DND-41 (cell line): ENCODE data around the gene EHBP1.

Experiments
- ATAC-seq: fragments of 200-7000 bp; cut with Tn5 transposase; 3 replicates; pipeline ENCODE4 v1.9.1; 2021; ENCODE audit warnings: low read depth; ENCODE audit not compliant: insufficient read depth
- DNase-seq: peaks from one replicate; pipeline ENCODE4 v3.0.0-alpha.2; 2020
- H2AFZ ChIP-seq: 2 replicates; pipeline ENCODE4 v1.6.0; 2012; ENCODE audit warnings: low read depth, low read length
- H3K27ac ChIP-seq: 2 replicates; pipeline ENCODE4 v1.5.1; 2012; ENCODE audit warnings: low read length, inconsistent platforms
- H3K27me3 ChIP-seq: fragments of 200-600 bp; sonication (generic); 2 replicates; pipeline ENCODE4 v1.6.0; 2012; ENCODE audit warnings: low read length, mild to moderate bottlenecking, inconsistent platforms; ENCODE audit not compliant: insufficient read depth, poor library complexity
- H3K36me3 ChIP-seq: 2 replicates; pipeline ENCODE4 v1.5.1; 2012; ENCODE audit warnings: low read length, inconsistent platforms; ENCODE audit not compliant: insufficient read depth
- H3K4me1 ChIP-seq: 2 replicates; pipeline ENCODE4 v1.5.1; 2012; ENCODE audit warnings: mild to moderate bottlenecking, low read length; ENCODE audit not compliant: insufficient read depth
- H3K4me2 ChIP-seq: 2 replicates; pipeline ENCODE4 v1.6.0; 2012; ENCODE audit warnings: mild to moderate bottlenecking, moderate library complexity, low read length, inconsistent platforms; ENCODE audit not compliant: insufficient read depth
- H3K4me3 ChIP-seq, 2 experiments: fragments of 200-600 bp in 1 of 2; shearing (Covaris generic) in 1 of 2; 2 replicates each; pipeline ENCODE4 v1.5.1; 2012 to 2016; ENCODE audit warnings: inconsistent platforms in 2 of 2, low read length in 2 of 2, mild to moderate bottlenecking in 2 of 2, low read depth in 1 of 2, moderate library complexity in 1 of 2
- H3K79me2 ChIP-seq: 2 replicates; pipeline ENCODE4 v1.6.0; 2012; ENCODE audit warnings: low read length, inconsistent platforms; ENCODE audit not compliant: insufficient read depth
- H3K9ac ChIP-seq: 2 replicates; pipeline ENCODE4 v1.6.0; 2012; ENCODE audit warnings: low read depth, mild to moderate bottlenecking, inconsistent platforms, low read length, moderate library complexity
- H3K9me3 ChIP-seq: 2 replicates; pipeline ENCODE4 v1.5.1; 2012; ENCODE audit warnings: low read length, moderate library complexity, mild to moderate bottlenecking, inconsistent platforms; ENCODE audit not compliant: insufficient read depth, severe bottlenecking
- H4K20me1 ChIP-seq: 2 replicates; pipeline ENCODE4 v1.6.0; 2012; ENCODE audit warnings: low read length; ENCODE audit not compliant: insufficient read depth
- EZH2 ChIP-seq: IDR thresholded peaks from 3 replicates; pipeline ENCODE4 v1.6.1; 2012; ENCODE audit warnings: borderline replicate concordance, low read depth, mild to moderate bottlenecking, moderate library complexity, low read length, inconsistent platforms; ENCODE audit not compliant: severe bottlenecking
- TF ChIP-seq, protein P1 (sequence below): IDR thresholded peaks from 2 replicates; pipeline ENCODE4 v1.5.1; 2012; ENCODE audit warnings: borderline replicate concordance, low read length, moderate library complexity, mild to moderate bottlenecking; ENCODE audit not compliant: poor library complexity, severe bottlenecking; ENCODE audit errors: extremely low read depth

EHBP1 gene

DNA sequence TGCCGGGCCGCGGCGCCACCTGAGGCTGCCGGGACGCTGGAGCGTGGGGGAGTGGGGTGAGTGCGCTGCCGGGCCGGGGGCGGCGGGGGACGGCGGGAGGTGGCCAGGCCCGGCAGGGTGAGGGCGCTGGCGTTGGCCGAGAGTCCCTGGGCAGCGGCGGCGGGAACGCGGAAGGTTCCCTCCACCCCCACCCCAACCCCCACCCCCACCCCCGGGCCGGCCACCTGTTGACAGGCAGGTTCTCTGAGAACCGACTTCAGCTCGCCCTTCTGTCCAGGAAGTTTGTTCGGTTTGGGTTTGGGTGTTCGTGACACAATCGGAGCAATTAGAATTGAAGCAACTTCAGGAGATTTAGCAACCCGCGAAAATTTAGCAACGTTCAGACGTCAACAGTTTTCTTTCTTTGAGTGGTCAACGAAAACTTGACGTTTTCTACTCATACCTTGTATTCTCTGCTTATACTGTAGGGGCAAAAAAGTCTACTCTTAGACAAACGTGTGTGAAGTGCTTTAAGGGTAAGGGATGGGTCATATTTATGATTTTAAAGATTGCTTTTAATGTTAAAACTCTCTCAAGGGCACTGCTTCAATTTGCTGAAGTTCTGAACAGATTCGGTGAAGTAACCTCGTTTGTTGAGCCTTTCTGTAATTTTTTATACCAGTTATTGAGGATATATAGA, 354.4 kb downstream of the EHBP1 start:
- Histone ChIP-seq H3K4me1 (no peaks in the 10 kb centered on the region), H3K36me3 (peaks cover 21% of the 10 kb centered on the region), H3K4me2 (no peak overlapping the region), H3K27ac (no peak overlapping the region), H3K9me3 (no peaks in the 10 kb centered on the region), H4K20me1 (no peaks in the 10 kb centered on the region), H3K27me3 (no peaks in the 10 kb centered on the region), H2AFZ (no peak overlapping the region), H3K9ac (no peak overlapping the region), H3K4me3 (no peak overlapping the region), H3K79me2 (no peaks in the 10 kb centered on the region)
- no peak for TF ChIP-seq EZH2
- TF ChIP-seq, protein P1, sequence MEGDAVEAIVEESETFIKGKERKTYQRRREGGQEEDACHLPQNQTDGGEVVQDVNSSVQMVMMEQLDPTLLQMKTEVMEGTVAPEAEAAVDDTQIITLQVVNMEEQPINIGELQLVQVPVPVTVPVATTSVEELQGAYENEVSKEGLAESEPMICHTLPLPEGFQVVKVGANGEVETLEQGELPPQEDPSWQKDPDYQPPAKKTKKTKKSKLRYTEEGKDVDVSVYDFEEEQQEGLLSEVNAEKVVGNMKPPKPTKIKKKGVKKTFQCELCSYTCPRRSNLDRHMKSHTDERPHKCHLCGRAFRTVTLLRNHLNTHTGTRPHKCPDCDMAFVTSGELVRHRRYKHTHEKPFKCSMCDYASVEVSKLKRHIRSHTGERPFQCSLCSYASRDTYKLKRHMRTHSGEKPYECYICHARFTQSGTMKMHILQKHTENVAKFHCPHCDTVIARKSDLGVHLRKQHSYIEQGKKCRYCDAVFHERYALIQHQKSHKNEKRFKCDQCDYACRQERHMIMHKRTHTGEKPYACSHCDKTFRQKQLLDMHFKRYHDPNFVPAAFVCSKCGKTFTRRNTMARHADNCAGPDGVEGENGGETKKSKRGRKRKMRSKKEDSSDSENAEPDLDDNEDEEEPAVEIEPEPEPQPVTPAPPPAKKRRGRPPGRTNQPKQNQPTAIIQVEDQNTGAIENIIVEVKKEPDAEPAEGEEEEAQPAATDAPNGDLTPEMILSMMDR, result no peak
- ATAC-seq (no peak), DNase-seq (no peak)

DNA sequence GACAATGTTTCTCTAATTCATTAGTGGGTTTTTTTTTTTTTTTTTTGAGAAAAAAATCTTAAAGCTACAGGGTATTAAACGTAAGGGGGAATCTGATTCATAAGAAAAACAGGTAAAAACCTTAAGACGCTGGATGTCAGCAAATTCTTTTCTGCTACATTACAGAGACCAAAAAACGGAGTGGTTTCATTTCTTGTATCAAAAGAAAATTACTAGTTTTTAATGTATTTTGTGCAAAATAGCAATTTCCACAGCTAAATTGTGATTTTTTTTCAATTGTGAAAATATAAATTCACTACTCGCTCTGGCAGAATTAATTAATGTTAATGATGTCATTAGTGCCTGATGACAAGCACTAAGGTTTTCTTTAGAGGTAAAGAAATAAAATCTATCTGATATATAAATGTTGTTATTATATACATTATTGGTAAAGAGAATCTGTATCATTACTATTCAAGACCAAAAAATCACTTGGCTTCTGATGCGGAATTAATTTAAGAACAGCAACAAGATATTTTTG, 355.0 kb downstream of the EHBP1 start:
- no peak overlapping the region for H3K27ac ChIP-seq
- no peak overlapping the region for H3K4me3 ChIP-seq
- no peaks in the 10 kb centered on the region for H3K79me2 ChIP-seq
- no peaks in the 10 kb centered on the region for H3K9me3 ChIP-seq
- no peak overlapping the region for H2AFZ ChIP-seq
- TF ChIP-seq, protein P1, result no peak
- TF ChIP-seq EZH2, result no peak
- ATAC-seq (no peak), DNase-seq (no peak)
- H4K20me1 ChIP-seq, result no peaks in the 10 kb centered on the region
- no peaks in the 10 kb centered on the region for H3K27me3 ChIP-seq
- no peak overlapping the region for H3K4me2 ChIP-seq
- no peak overlapping the region for H3K9ac ChIP-seq
- H3K4me1 ChIP-seq, result no peaks in the 10 kb centered on the region
- peaks cover 15% of the 10 kb centered on the region for H3K36me3 ChIP-seq

DNA sequence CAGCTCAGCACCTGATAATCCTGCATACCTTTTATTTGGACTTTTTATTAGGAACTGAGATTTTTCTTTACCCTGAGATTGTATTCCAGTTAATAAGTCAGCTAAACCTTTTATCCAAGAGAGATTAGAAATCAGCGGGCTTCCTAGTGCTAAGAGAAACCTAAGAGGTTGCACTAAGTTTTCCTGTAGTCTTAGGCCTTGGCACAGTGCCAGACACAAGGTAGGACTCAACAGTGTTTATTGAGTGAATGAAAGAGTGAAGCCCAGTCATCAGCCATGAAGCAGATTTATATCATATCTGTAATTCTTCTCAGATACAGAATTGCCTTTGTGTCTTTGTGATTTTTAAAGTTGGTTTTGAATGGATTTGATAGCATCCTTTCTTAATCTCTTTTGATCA, 358.7 kb downstream of the EHBP1 start:
- TF ChIP-seq, protein P1, result no peak
- TF ChIP-seq EZH2, result no peak
- DNase-seq (no peak), ATAC-seq (no peak)
- Histone ChIP-seq H3K36me3 (no peaks in the 10 kb centered on the region), H3K9ac (no peak overlapping the region), H3K27ac (no peak overlapping the region), H3K4me2 (no peak overlapping the region), H4K20me1 (no peaks in the 10 kb centered on the region), H3K4me1 (no peaks in the 10 kb centered on the region), H2AFZ (no peak overlapping the region), H3K4me3 (no peak overlapping the region), H3K79me2 (no peaks in the 10 kb centered on the region), H3K27me3 (no peaks in the 10 kb centered on the region), H3K9me3 (no peaks in the 10 kb centered on the region)
